H1 (cell line): ENCODE data around the gene LAD1. TPM values are rescaled to one million over a fixed set of nuclear protein-coding genes. Genes with fewer than 3 reads are reported as not detected.

Experiments
- POU5F1 ChIP-seq: IDR thresholded peaks from 2 replicates; pipeline ENCODE4 v1.6.1; 2011; ENCODE audit warnings: low read depth, mild to moderate bottlenecking, low read length, moderate library complexity
- polyA plus RNA-seq, 7 experiments: library from polyadenylated mRNA; depleted of rRNA in 3 of 7; stranded (reverse) in 5 of 7; unstranded in 2 of 7; fragments of >200 nt in 5 of 7; fragments of 200-250 nt in 2 of 7; gene quantifications; 1 replicate in 5 of 7; 2 replicates in 1 of 7; 4 replicates in 1 of 7; pipeline versions ENCODE4 v1.2.1 to v1.2.3, GENCODE V29; 2011 to 2013; ENCODE audit warnings: missing spikeins in 2 of 7, mixed read lengths in 2 of 7
- total RNA-seq: library from RNA; stranded (reverse); fragmentation: NEBNext Ultra II Directional; extraction: Animal tissue kit (Norgen Biotek cat#: 25700); gene quantifications from 2 replicates; pipeline ENCODE4 v1.2.1, GENCODE V29; 2021

Gene LAD1
- total and polyA plus RNA-seq, 2 of the 8 experiments (the other 6 are each of a cell fraction or from before 2014, with no cell fraction given), result 9.3 to 32.8 TPM

GRCh38 chr1:201404722-201405483 lies 5.8 kb upstream of the LAD1 start (continued):
- no peak for TF ChIP-seq POU5F1
